ENCODE results near the gene CD200R1. TPM values are rescaled to one million over a fixed set of nuclear protein-coding genes. Genes with fewer than 3 reads are reported as not detected.

CD200R1 gene
- total and polyA plus RNA-seq, 2 of the 13 experiments (the other 11 are each of a cell fraction or from before 2014, with no cell fraction given) = 0.04 TPM; not detected in 1

DNA sequence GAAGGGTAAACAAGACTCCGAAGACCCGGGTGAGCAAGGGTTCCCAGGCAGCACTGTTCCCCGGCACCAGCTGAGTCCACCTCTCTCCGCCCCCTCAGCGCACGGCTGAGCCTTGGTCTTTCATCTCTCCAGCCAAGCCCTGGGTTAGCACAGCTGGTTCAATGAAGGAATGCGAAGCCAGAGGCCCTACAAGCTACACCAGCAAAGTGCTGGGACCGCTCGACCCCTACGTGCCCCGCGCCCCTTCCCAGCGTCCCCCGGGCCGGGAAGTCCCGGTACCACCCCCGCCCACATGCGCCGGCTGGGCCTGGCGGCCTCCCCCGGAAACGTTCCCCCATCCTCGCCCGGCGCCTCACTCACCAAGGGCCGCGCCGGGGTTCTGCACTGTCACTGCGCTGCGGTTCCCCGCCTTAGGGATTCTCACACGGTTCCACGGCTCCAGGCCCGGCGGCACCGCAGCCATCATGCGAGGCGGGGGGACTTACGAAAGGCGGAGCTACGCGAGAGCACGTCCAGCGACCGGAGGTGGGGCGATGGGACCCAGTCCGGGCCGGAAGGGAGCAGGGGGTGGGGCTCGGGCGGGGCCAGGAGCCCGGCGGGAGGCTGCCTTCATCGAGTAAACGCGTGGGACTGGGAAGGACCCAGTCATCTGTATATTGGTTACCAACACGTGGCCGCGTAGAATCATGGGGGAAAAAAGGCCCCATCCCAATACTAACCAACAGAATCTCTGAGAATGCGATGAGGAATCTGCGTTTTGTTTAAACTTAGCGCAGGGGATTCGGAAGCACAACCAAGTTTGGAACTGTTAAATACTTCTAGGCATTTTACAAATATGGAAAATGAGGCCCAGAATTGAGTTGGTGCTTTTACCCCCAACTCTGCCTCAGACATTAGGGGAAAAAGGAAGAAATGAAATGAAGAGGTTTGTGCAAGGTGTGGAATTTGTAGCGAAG is 44.6 kb upstream of the CD200R1 start (continued):
- TF ChIP-seq NFYC (CRISPR knock-in tag; IDR thresholded peaks at IDR 0.05) = 0 out of 2 replicates have a peak, but pooled peaks have one; percentile 12
- peak; percentile 72; the same call in 1 of the 2 replicates for TF ChIP-seq NKX3-1 (CRISPR knock-in tag; IDR thresholded peaks at IDR 0.05)
- TF ChIP-seq, protein P1, sequence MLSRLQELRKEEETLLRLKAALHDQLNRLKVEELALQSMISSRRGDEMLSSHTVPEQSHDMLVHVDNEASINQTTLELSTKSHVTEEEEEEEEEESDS (CRISPR knock-in tag; IDR thresholded peaks at IDR 0.05; ENCODE audit: borderline replicate concordance) = peak; percentile 55; the same call in 1 of the 2 replicates
- TF ChIP-seq RAD21 (CRISPR knock-in tag; IDR thresholded peaks at IDR 0.05) = no peak
- peak; percentile 68 for TF ChIP-seq ZNF407 (CRISPR knock-in tag; IDR thresholded peaks at IDR 0.05; ENCODE audit: not compliant biosample characterization)
- peak; percentile 54; the same call in 1 of the 2 replicates for TF ChIP-seq CBX5 (CRISPR knock-in tag; IDR thresholded peaks at IDR 0.05; ENCODE audit: borderline replicate concordance)
- TF ChIP-seq FLYWCH1 (CRISPR knock-in tag; IDR thresholded peaks at IDR 0.05) = peak; percentile 77; the same call in 1 of the 2 replicates
- TF ChIP-seq NFYB (CRISPR knock-in tag; IDR thresholded peaks at IDR 0.05) = no peak
- TF ChIP-seq, protein P2, sequence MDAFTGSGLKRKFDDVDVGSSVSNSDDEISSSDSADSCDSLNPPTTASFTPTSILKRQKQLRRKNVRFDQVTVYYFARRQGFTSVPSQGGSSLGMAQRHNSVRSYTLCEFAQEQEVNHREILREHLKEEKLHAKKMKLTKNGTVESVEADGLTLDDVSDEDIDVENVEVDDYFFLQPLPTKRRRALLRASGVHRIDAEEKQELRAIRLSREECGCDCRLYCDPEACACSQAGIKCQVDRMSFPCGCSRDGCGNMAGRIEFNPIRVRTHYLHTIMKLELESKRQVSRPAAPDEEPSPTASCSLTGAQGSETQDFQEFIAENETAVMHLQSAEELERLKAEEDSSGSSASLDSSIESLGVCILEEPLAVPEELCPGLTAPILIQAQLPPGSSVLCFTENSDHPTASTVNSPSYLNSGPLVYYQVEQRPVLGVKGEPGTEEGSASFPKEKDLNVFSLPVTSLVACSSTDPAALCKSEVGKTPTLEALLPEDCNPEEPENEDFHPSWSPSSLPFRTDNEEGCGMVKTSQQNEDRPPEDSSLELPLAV (CRISPR knock-in tag; conservative IDR thresholded peaks at IDR 0.05; ENCODE audit: low read depth) = 0 out of 2 replicates have a peak, but pooled peaks have one; percentile 61
- TF ChIP-seq KDM4B (CRISPR knock-in tag; IDR thresholded peaks at IDR 0.05) = peak; percentile 76; the same call in 1 of the 2 replicates
- TF ChIP-seq SMYD3 (CRISPR knock-in tag; IDR thresholded peaks at IDR 0.05) = 0 out of 2 replicates have a peak, but pooled peaks have one; percentile 60
- TF ChIP-seq ZEB1 (IDR thresholded peaks at IDR 0.05; ENCODE audit: insufficient replicate concordance, low read depth) = no peak
- TF ChIP-seq NFE2 (CRISPR knock-in tag; IDR thresholded peaks at IDR 0.05) = no peak
- 0 out of 2 replicates have a peak, but pooled peaks have one; percentile 33 for TF ChIP-seq PLSCR1 (CRISPR knock-in tag; IDR thresholded peaks at IDR 0.05; ENCODE audit: borderline replicate concordance)
- no peak for TF ChIP-seq ZNF124 (CRISPR knock-in tag; IDR thresholded peaks at IDR 0.05)
- TF ChIP-seq ZNF589 (CRISPR knock-in tag; conservative IDR thresholded peaks at IDR 0.05) = peak; percentile 82; the same call in 1 of the 2 replicates
- 0 out of 2 replicates have a peak, but pooled peaks have one; percentile 4 for TF ChIP-seq FOSL1 (CRISPR knock-in tag; IDR thresholded peaks at IDR 0.05; ENCODE audit: borderline replicate concordance)
- peak; percentile 85 for TF ChIP-seq KLF6 (CRISPR knock-in tag; IDR thresholded peaks at IDR 0.05)

Measured in HepG2 (cell line).